HUES64 (cell line): Measurements from ENCODE around the gene ACOT9.
"Not testable (repeated sequence)": the region's sequence is repeated elsewhere in the genome, so short reads cannot be mapped to it uniquely, and the experiment has no call there.

Experiments
- H3K27ac ChIP-seq: 2 replicates; pipeline ENCODE4 v1.7.0; 2013; ENCODE audit warnings: low read depth, low read length, inconsistent platforms
- H3K27me3 ChIP-seq: 2 replicates; pipeline ENCODE4 v1.6.1; 2013; ENCODE audit warnings: mild to moderate bottlenecking, low read length; ENCODE audit not compliant: insufficient read depth
- H3K36me3 ChIP-seq: 2 replicates; pipeline ENCODE4 v1.6.1; 2013; ENCODE audit warnings: mild to moderate bottlenecking, low read length; ENCODE audit not compliant: insufficient read depth
- H3K4me1 ChIP-seq: 2 replicates; pipeline ENCODE4 v1.6.1; 2013; ENCODE audit warnings: mild to moderate bottlenecking, low read length, moderate library complexity; ENCODE audit not compliant: insufficient read depth
- H3K4me3 ChIP-seq: 2 replicates; pipeline ENCODE4 v1.5.1; 2013; ENCODE audit warnings: mild to moderate bottlenecking, low read length, moderate library complexity
- H3K9ac ChIP-seq: 2 replicates; pipeline ENCODE4 v1.6.1; 2013; ENCODE audit warnings: mild to moderate bottlenecking, low read depth, low read length
- H3K9me3 ChIP-seq: 2 replicates; pipeline ENCODE4 v1.6.1; 2013; ENCODE audit warnings: low read depth, low read length; ENCODE audit not compliant: insufficient read depth
- WGBS: fragments of 150-250, 120-280 bp; methylation state at CpG from one replicate; pipeline ENCODE4 v1.1.7; 2013; ENCODE audit warnings: missing lambda C conversion rate; 5-methylcytosine and 5-hydroxymethylcytosine counted together

Gene ACOT9

GRCh38 chrX:23783589-23784469, 40.8 kb upstream of the ACOT9 start:
- H3K27ac ChIP-seq, result no peak overlapping the region
- no peaks in the 10 kb centered on the region; the same call in 1 of the 2 replicates for H3K4me1 ChIP-seq
- WGBS, result 47% methylated on average over 14 of the region's 21 CpGs

DNA sequence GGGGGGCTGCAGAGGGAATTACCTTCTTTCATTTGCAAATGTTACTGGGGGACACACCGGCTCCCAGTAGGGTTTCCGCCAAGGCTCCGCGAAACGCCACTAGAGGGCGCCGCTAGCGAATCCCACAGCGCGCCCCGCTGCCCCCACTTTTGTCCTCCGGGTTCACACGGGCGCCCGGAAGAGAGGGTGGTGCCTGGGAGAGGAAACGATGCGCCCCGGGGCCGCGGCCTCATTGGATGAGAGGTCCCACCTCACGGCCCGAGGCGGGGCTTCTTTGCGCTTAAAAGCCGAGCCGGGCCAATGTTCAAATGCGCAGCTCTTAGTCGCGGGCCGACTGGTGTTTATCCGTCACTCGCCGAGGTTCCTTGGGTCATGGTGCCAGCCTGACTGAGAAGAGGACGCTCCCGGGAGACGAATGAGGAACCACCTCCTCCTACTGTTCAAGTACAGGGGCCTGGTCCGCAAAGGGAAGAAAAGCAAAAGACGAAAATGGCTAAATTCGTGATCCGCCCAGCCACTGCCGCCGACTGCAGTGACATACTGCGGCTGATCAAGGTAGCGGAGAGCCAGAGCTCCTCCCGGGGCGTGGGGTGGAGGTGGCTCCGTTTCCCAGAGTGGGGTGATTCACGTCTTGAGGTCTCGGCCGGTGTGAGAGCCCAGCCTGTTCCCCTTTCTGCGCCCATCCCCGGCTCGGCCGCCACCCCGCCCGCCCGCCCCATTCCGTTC, 40.0 kb upstream of the ACOT9 start, which contains the start of gene SAT1:
TSS of gene SAT1 (plus strand) at position 311 of the 726 bp plus-strand sequence. CDS start at position 490, 179 bp downstream.
- no peaks in the 10 kb centered on the region for H3K9me3 ChIP-seq
- no peaks in the 10 kb centered on the region; the same call in 1 of the 2 replicates for H3K4me1 ChIP-seq
- no peak within 1 kb of the TSS; the same call in none of the 2 replicates for H3K27ac ChIP-seq
- no peaks in the 10 kb centered on the region for H3K27me3 ChIP-seq
- peak within 1 kb of the TSS; percentile 86 for H3K4me3 ChIP-seq
- H3K9ac ChIP-seq, result peak within 1 kb of the TSS; percentile 66
- WGBS, result under 1% methylated on average over 47 of the region's 58 CpGs
- H3K36me3 ChIP-seq, result peaks cover 21% of the 10 kb centered on the region

More at GRCh38 chrX:23783589-23784469, 40.8 kb upstream of the ACOT9 start:
- Histone ChIP-seq H3K9ac (no peak overlapping the region), H3K9me3 (no peaks in the 10 kb centered on the region), H3K36me3 (peaks cover 21% of the 10 kb centered on the region), H3K27me3 (no peaks in the 10 kb centered on the region), H3K4me3 (peak overlapping the region; percentile 86)

GRCh38 chrX:23782455-23782854, 39.4 kb upstream of the ACOT9 start:
- H3K9me3 ChIP-seq, result no peaks in the 10 kb centered on the region
- H3K9ac ChIP-seq, result no peak overlapping the region
- H3K4me3 ChIP-seq, result peak overlapping the region; percentile 25; the same call in 1 of the 2 replicates
- H3K4me1 ChIP-seq, result no peaks in the 10 kb centered on the region; the same call in 1 of the 2 replicates
- peaks cover 21% of the 10 kb centered on the region for H3K36me3 ChIP-seq
- 63% methylated on average over 5 of the region's 6 CpGs for WGBS
- H3K27ac ChIP-seq, result no peak overlapping the region; the same call in 1 of the 2 replicates
- no peaks in the 10 kb centered on the region for H3K27me3 ChIP-seq

- no peaks in the 10 kb centered on the region; the same call in 1 of the 2 replicates for H3K36me3 ChIP-seq
- no peak overlapping the region for H3K4me3 ChIP-seq
- 96% methylated on average over 4 of the region's 4 CpGs for WGBS
- no peak overlapping the region for H3K27ac ChIP-seq
- H3K9ac ChIP-seq, result no peak overlapping the region
- H3K9me3 ChIP-seq, result no peaks in the 10 kb centered on the region
- H3K27me3 ChIP-seq, result no peaks in the 10 kb centered on the region
- no peaks in the 10 kb centered on the region; the same call in 1 of the 2 replicates for H3K4me1 ChIP-seq
These were observed 35.9 kb upstream of the ACOT9 start for GRCh38 chrX:23779025-23779424.

DNA sequence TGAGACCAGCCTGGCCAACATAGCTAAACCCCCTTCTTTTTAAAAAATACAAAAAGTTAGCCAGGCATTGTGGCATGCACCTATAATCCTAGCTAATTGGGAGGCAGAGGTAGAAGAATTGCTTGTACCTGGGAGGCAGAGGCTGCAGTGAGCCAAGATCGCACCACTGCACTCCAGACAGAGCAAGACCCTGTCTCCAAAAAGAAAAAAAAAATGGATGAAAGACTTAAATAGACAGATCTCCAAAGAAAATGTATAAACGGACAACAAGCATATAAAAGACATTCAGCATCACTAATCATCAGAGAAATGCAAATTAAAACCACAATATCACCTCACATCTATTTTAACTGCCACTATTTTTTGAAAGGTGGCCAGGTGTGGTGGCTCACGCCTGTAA, 33.3 kb upstream of the ACOT9 start:
- no peaks in the 10 kb centered on the region for H3K27me3 ChIP-seq
- no peak overlapping the region for H3K27ac ChIP-seq
- H3K9ac ChIP-seq, result no peak overlapping the region
- 88% methylated on average over 3 of the region's 3 CpGs for WGBS
- no peaks in the 10 kb centered on the region for H3K4me1 ChIP-seq
- H3K9me3 ChIP-seq, result no peaks in the 10 kb centered on the region
- H3K4me3 ChIP-seq, result no peak overlapping the region
- H3K36me3 ChIP-seq, result no peaks in the 10 kb centered on the region

DNA sequence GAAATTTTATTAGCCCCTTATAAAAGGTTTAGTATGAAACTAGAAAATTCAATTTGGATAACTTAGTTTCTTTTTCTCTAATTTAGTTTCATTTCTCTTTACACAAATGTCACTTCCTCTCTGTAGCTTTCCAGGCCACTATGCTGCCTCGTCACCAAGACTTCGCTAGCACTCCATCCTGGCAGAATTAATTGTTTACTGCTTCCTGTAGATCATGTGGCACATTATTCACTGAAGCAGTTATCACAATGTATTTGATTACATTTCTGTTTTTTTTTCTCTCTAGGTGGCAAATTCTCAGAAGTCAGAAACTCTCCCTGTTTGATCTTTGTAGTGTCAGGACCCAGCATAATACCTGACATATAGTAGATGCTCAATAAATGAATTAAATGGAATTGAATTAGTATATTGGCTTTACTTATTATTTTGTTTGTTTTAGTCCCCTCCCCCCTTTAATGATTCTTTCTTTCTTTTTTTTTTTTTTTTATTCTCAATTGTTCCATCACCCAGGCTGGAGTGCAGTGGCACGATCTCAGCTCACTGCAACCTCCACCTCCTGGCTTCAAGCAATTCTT, 30.6 kb upstream of the ACOT9 start:
- Histone ChIP-seq H3K27ac (no peak overlapping the region), H3K4me3 (no peak overlapping the region), H3K27me3 (no peaks in the 10 kb centered on the region), H3K4me1 (no peaks in the 10 kb centered on the region), H3K9ac (no peak overlapping the region), H3K9me3 (no peaks in the 10 kb centered on the region), H3K36me3 (no peaks in the 10 kb centered on the region)
- WGBS, result 94% methylated on average over 3 of the region's 3 CpGs

GRCh38 chrX:23771086-23771485, 28.0 kb upstream of the ACOT9 start:
- not testable (repeated sequence) for H3K4me1 ChIP-seq, H3K9ac ChIP-seq, H3K27ac ChIP-seq, H3K4me3 ChIP-seq, H3K9me3 ChIP-seq, H3K27me3 ChIP-seq, H3K36me3 ChIP-seq
- WGBS, result 95% methylated on average over 6 of the region's 7 CpGs

DNA sequence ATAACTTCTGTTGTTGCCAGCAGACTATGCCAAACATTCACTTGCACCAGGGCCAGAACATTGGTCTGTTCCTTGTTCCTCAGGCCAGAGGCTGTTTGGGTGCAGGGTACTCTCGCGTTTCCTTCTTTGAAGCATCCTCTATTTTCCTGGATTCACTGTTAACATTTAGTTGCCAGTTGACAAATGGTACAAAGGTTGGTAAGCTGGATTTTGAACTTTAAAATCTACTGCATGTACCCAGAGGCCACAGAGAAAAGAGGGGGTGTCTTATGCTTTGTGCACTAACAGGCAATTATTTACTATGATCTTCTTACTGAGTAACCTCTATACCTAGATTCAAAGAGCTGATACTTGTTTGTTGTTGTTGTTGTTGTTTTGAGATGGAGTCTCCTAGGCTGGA, 27.1 kb upstream of the ACOT9 start:
- Histone ChIP-seq H3K27me3 (no peaks in the 10 kb centered on the region), H3K9ac (no peak overlapping the region), H3K36me3 (no peaks in the 10 kb centered on the region), H3K27ac (no peak overlapping the region), H3K4me1 (no peaks in the 10 kb centered on the region), H3K9me3 (no peaks in the 10 kb centered on the region), H3K4me3 (no peak overlapping the region)
- 100% methylated on average over 2 of the region's 2 CpGs for WGBS

DNA sequence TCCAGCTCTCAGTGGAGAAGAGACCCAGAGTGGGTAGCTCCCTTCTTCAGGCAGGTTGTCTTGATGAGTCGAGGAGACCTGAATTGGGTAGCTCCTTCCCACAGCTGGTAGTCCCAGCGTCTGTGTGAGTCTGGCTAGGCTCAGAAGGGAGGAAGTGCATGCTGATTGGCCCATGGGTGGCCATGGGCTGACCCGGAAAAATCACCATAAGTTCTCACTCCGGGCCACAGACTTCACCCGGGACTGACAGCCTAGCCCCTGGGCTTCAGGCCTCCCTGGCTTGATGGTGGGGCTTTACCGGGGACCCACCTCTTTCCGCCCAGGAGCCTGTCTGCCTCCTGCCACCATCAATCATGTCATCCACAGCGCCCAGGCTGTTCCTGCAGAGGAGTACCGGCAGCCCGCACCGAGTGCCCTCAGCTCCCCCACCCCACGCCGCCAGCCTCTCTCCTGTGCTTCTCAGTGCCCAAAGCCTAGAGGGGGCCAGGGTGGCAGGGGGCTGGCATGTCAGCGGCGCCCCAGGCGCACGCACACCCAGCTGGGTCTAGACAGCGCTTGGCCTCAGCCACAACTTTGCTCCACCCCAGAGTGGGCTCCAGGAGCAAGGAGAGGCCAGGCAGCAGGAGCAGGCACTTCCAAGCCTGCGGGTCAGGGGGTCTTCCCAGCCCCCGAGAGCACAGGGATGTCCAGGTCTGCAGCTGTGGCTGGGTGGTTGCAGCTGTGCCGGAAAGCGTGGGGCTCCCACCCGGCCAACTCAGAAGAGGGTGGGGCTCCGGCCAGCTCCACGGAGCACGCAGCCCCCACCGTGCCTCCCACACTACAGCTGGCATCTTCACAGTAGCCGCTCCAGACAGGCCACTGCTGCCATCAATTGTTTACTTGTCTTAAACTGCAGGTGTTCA, 23.8 kb upstream of the ACOT9 start:
- H3K4me3 ChIP-seq, result no peak overlapping the region
- H3K27me3 ChIP-seq, result no peaks in the 10 kb centered on the region
- no peaks in the 10 kb centered on the region for H3K4me1 ChIP-seq
- no peak overlapping the region for H3K27ac ChIP-seq
- no peaks in the 10 kb centered on the region for H3K9me3 ChIP-seq
- H3K9ac ChIP-seq, result no peak overlapping the region
- no peaks in the 10 kb centered on the region for H3K36me3 ChIP-seq
- 84% methylated on average over 28 of the region's 28 CpGs for WGBS

GRCh38 chrX:23765868-23766267, 22.8 kb upstream of the ACOT9 start:
- Histone ChIP-seq H3K27ac (no peak overlapping the region), H3K4me3 (no peak overlapping the region), H3K4me1 (no peaks in the 10 kb centered on the region), H3K27me3 (no peaks in the 10 kb centered on the region), H3K9ac (no peak overlapping the region), H3K9me3 (no peaks in the 10 kb centered on the region), H3K36me3 (no peaks in the 10 kb centered on the region)
- WGBS, result 95% methylated on average over 16 of the region's 16 CpGs
